ENCODE data around the gene PET100. TPM values are rescaled to one million over a fixed set of nuclear protein-coding genes. Genes with fewer than 3 reads are reported as not detected.

Gene PET100
- total and polyA plus RNA-seq, 11 donors: 22.3 to 405 (median 136) TPM

GRCh38 chr19:7617172-7617571 lies 12.4 kb upstream of the PET100 start:
- no peak for TF ChIP-seq POLR2A (IDR thresholded peaks at IDR 0.05)
- WGBS, 4 donors: 92 to 95% (median 92%) methylated on average over 12 of the region's 12 CpGs
- ATAC-seq: no peak
- H3K27ac ChIP-seq: no peak overlapping the region
- no peaks in the 10 kb centered on the region for H3K9me3 ChIP-seq
- peaks cover 0 to 14% (median 0%) of the 10 kb centered on the region in 12 donors for H3K4me1 ChIP-seq
- intact Hi-C loops (cut with DNase I): no loop called here
- no peaks in the 10 kb centered on the region for H3K27me3 ChIP-seq
- H3K4me3 ChIP-seq: no peak overlapping the region
- DNase-seq: peak in 1 of 5 donors; percentile 14
- peaks cover 0 to 43% (median 31%) of the 10 kb centered on the region in 9 donors for H3K36me3 ChIP-seq

GRCh38 chr19:7617735-7618134 lies 11.9 kb upstream of the PET100 start:
- DNase-seq: peak in 1 of 5 donors; percentile 17
- Histone ChIP-seq H3K4me3 (no peak overlapping the region), H3K27me3 (no peaks in the 10 kb centered on the region), H3K27ac (no peak overlapping the region), H3K36me3 (peaks cover 0 to 48% (median 37%) of the 10 kb centered on the region in 9 donors), H3K4me1 (peaks cover 0 to 14% (median 0%) of the 10 kb centered on the region in 12 donors), H3K9me3 (no peaks in the 10 kb centered on the region)
- no peak for ATAC-seq
- 93 to 100% (median 94%) methylated on average over 4 to 28 of the region's 28 CpGs for WGBS, 4 donors
- TF ChIP-seq POLR2A (IDR thresholded peaks at IDR 0.05): no peak
- intact Hi-C loops (cut with DNase I): no loop called here

DNA sequence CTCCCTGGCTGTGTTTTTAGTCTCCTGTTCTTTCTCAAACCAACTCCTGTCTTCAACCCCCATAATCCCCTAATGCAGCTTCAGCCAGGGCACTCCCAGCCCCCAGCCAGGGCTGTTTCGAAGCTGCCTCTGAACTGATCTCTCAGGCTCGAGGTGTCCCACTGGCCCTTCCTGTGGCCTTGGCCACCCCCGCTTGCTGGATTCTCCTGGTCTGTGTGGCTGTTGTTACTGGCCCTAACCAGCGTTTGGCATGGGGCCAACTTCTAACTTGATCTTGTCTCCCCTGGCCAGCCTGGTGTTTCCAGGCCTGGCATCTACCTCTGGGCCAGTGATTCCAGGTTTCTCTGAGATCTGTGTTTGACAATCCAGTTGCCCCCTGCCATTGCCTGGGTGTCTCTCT lies 11.2 kb upstream of the PET100 start:
- 50 to 72% (median 60%) methylated on average over 4 of the region's 4 CpGs for WGBS, 4 donors

GRCh38 chr19:7618771-7619510 lies 10.7 kb upstream of the PET100 start:
- ATAC-seq (peak in 3 of 4 donors; percentile 13 to 63 (median 50)), DNase-seq (no peak)
- Histone ChIP-seq H3K27me3 (no peaks in the 10 kb centered on the region), H3K27ac (peak overlapping the region in 4 of 12 donors; percentile 2 to 56 (median 34)), H3K9me3 (no peaks in the 10 kb centered on the region), H3K4me3 (no peak overlapping the region), H3K4me1 (peaks cover 0 to 14% (median 0%) of the 10 kb centered on the region in 12 donors), H3K36me3 (peaks cover 0 to 60% (median 48%) of the 10 kb centered on the region in 9 donors)
- WGBS, 4 donors: 59 to 73% (median 67%) methylated on average over 16 to 21 of the region's 21 CpGs
- TF ChIP-seq CTCF (IDR thresholded peaks at IDR 0.05): no peak
- no peak for TF ChIP-seq POLR2A (IDR thresholded peaks at IDR 0.05)
- intact Hi-C loops (cut with DNase I): no loop called here

More for the DNA sequence above, 11.2 kb upstream of the PET100 start:
- no peak overlapping the region for H3K4me3 ChIP-seq
- no peak for TF ChIP-seq POLR2A (IDR thresholded peaks at IDR 0.05)
- TF ChIP-seq CTCF (IDR thresholded peaks at IDR 0.05): no peak
- H3K27me3 ChIP-seq: no peaks in the 10 kb centered on the region
- H3K4me1 ChIP-seq: peaks cover 0 to 14% (median 0%) of the 10 kb centered on the region in 12 donors
- H3K36me3 ChIP-seq: peaks cover 0 to 55% (median 43%) of the 10 kb centered on the region in 9 donors
- ATAC-seq (peak in 1 of 4 donors; percentile 12), DNase-seq (peak in 1 of 5 donors; percentile 19)
- intact Hi-C loops (cut with DNase I): no loop called here
- H3K27ac ChIP-seq: peak overlapping the region in 3 of 12 donors; percentile 2 to 56 (median 43)
- no peaks in the 10 kb centered on the region for H3K9me3 ChIP-seq

DNA sequence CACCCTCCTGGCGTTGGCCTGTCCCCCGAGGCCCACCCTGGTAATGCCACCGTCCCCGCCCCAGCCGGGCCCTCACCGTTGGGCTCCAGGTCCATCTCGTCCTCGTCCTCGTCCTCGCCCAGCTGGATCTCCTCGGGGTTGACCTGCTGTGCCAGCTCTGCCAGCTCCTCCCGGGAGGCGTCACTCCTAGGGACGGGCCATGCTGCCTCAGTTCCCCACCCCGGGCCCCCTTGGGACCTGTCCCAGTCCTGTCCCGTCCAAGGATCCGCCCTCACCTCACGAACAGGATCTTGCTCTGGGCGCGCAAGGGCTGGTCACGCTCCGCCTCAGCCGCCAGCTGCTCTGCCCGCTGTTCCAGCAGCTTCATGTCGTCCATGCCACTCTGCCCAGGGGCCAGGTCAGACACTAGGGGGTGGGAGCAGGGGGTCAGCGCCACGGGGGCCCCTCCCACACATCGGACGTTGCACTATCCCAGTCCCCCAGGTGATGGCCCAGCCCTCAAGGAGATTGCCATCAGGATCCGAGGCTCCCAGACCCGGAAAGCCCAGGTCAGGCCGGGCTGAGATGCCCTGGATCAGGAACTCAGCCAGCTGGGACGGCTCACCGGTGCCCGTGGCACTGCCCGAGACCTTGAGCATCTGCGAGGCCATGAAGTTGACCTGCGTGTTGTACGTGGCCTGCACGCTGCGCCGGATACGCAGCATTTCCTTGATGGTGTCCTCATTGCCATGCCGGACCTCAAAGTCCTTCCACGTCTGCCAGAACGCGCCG lies 9.7 kb upstream of the PET100 start:
- Histone ChIP-seq H3K27ac (peak overlapping the region in 1 of 12 donors; percentile 56), H3K36me3 (peaks cover 0 to 70% (median 50%) of the 10 kb centered on the region in 9 donors), H3K9me3 (no peaks in the 10 kb centered on the region), H3K27me3 (no peaks in the 10 kb centered on the region), H3K4me1 (peaks cover 0 to 14% (median 0%) of the 10 kb centered on the region in 12 donors), H3K4me3 (no peak overlapping the region)
- ATAC-seq: no peak
- DNase-seq: no peak
- WGBS, 4 donors: 94 to 95% (median 94%) methylated on average over 33 to 48 of the region's 48 CpGs
- no peak for TF ChIP-seq CTCF (IDR thresholded peaks at IDR 0.05)
- no peak for TF ChIP-seq POLR2A (IDR thresholded peaks at IDR 0.05)
- intact Hi-C loops (cut with DNase I): no loop called here

Data from heart left ventricle (tissue), 16 donors.